Measurements from ENCODE around the gene ITGA3.

DNA sequence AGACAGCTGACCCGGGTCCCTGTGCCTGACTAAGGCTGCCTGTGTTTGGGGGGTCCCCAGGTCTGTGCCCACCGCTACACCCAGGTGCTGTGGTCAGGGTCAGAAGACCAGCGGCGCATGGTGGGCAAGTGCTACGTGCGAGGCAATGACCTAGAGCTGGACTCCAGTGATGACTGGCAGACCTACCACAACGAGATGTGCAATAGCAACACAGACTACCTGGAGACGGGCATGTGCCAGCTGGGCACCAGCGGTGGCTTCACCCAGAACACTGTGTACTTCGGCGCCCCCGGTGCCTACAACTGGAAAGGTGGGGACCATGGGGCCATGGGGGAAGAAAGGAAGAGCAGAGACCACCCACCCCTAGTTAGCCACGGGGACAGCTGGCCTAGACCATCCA is 12.1 kb downstream of the ITGA3 start:
- TF ChIP-seq, protein P1, sequence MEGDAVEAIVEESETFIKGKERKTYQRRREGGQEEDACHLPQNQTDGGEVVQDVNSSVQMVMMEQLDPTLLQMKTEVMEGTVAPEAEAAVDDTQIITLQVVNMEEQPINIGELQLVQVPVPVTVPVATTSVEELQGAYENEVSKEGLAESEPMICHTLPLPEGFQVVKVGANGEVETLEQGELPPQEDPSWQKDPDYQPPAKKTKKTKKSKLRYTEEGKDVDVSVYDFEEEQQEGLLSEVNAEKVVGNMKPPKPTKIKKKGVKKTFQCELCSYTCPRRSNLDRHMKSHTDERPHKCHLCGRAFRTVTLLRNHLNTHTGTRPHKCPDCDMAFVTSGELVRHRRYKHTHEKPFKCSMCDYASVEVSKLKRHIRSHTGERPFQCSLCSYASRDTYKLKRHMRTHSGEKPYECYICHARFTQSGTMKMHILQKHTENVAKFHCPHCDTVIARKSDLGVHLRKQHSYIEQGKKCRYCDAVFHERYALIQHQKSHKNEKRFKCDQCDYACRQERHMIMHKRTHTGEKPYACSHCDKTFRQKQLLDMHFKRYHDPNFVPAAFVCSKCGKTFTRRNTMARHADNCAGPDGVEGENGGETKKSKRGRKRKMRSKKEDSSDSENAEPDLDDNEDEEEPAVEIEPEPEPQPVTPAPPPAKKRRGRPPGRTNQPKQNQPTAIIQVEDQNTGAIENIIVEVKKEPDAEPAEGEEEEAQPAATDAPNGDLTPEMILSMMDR (conservative IDR thresholded peaks at IDR 0.05; ENCODE audit: low read length), result no peak
- TF ChIP-seq EZH2phosphoT487 (IDR thresholded peaks at IDR 0.05; ENCODE audit: borderline replicate concordance), result no peak
